ENCODE data around the gene MAJIN. TPM values are rescaled to one million over a fixed set of nuclear protein-coding genes. Genes with fewer than 3 reads are reported as not detected.

MAJIN gene
- total RNA-seq, 1 donor from 2014 or later = not detected

- H3K4me1 Mint-ChIP-seq (ENCODE audit: low read depth) = peaks cover 20% of the 10 kb centered on the region
- peaks cover 18% of the 10 kb centered on the region for H3K36me3 Mint-ChIP-seq (ENCODE audit: low read depth)
- H3K27me3 Mint-ChIP-seq (ENCODE audit: insufficient read depth) = no peaks in the 10 kb centered on the region
- no peaks in the 10 kb centered on the region for H3K9me3 Mint-ChIP-seq
- H3K4me3 Mint-ChIP-seq = no peak overlapping the region
- DNase-seq (ENCODE audit: low spot score) = no peak
- intact Hi-C loops (cut with micrococcal nuclease) = no loop called here
- no peak overlapping the region for H3K27ac Mint-ChIP-seq
These were observed 58.7 kb downstream of the MAJIN start for GRCh38 chr11:64913171-64913727.

GRCh38 chr11:64911689-64912088 is 60.2 kb downstream of the MAJIN start:
- Mint-ChIP-seq H3K9me3 (no peaks in the 10 kb centered on the region), H3K4me1 (ENCODE audit: low read depth) (peaks cover 12% of the 10 kb centered on the region), H3K27me3 (ENCODE audit: insufficient read depth) (no peaks in the 10 kb centered on the region), H3K4me3 (no peak overlapping the region), H3K27ac (no peak overlapping the region), H3K36me3 (ENCODE audit: low read depth) (peaks cover 26% of the 10 kb centered on the region)
- DNase-seq (ENCODE audit: low spot score) = no peak
- intact Hi-C loops (cut with micrococcal nuclease) = no loop called here

GRCh38 chr11:64911142-64911541 is 60.8 kb downstream of the MAJIN start:
- Mint-ChIP-seq H3K27me3 (ENCODE audit: insufficient read depth) (no peaks in the 10 kb centered on the region), H3K4me1 (ENCODE audit: low read depth) (peaks cover 6% of the 10 kb centered on the region), H3K9me3 (no peaks in the 10 kb centered on the region), H3K36me3 (ENCODE audit: low read depth) (peaks cover 26% of the 10 kb centered on the region), H3K4me3 (no peak overlapping the region), H3K27ac (no peak overlapping the region)
- intact Hi-C loops (cut with micrococcal nuclease) = no loop called here
- no peak for DNase-seq (ENCODE audit: low spot score)

GRCh38 chr11:64910451-64911093 is 61.3 kb downstream of the MAJIN start:
- H3K36me3 Mint-ChIP-seq (ENCODE audit: low read depth) = peaks cover 26% of the 10 kb centered on the region
- no peak overlapping the region for H3K27ac Mint-ChIP-seq
- H3K27me3 Mint-ChIP-seq (ENCODE audit: insufficient read depth) = no peaks in the 10 kb centered on the region
- no peak overlapping the region for H3K4me3 Mint-ChIP-seq
- H3K4me1 Mint-ChIP-seq (ENCODE audit: low read depth) = peaks cover under 1% of the 10 kb centered on the region
- intact Hi-C loops (cut with micrococcal nuclease) = no loop called here
- no peaks in the 10 kb centered on the region for H3K9me3 Mint-ChIP-seq
- no peak for DNase-seq (ENCODE audit: low spot score)

- DNase-seq (ENCODE audit: low spot score) = no peak
- intact Hi-C loops (cut with micrococcal nuclease) = no loop called here
- no peaks in the 10 kb centered on the region for H3K27me3 Mint-ChIP-seq (ENCODE audit: insufficient read depth)
- H3K9me3 Mint-ChIP-seq = no peaks in the 10 kb centered on the region
- no peak overlapping the region for H3K27ac Mint-ChIP-seq
- H3K36me3 Mint-ChIP-seq (ENCODE audit: low read depth) = peaks cover 26% of the 10 kb centered on the region
- no peak overlapping the region for H3K4me3 Mint-ChIP-seq
- H3K4me1 Mint-ChIP-seq (ENCODE audit: low read depth) = no peaks in the 10 kb centered on the region
These were observed 62.1 kb downstream of the MAJIN start for GRCh38 chr11:64909653-64910343.

DNA sequence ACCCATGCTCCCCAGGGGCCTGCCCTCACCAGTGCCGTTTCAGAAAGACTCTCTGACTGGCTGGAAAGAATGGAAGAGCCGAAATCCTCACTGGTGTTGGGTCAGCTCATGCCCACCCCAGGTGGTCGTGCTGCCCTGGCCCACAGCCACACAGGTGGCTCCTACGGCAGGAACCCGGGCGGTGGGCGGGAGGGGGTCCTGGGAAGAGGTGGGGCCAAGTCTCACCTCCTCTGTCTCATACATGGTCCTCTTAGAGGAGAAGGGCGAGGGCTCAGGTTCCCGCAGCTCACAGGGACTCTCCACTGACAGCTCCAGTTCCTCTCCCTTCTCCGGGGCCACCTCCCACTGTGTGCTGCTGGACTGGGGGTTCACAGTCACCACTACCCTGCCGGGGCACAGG is 63.1 kb downstream of the MAJIN start:
- Mint-ChIP-seq H3K9me3 (no peaks in the 10 kb centered on the region), H3K36me3 (ENCODE audit: low read depth) (peaks cover 25% of the 10 kb centered on the region), H3K4me3 (no peak overlapping the region), H3K27me3 (ENCODE audit: insufficient read depth) (no peaks in the 10 kb centered on the region), H3K4me1 (ENCODE audit: low read depth) (no peaks in the 10 kb centered on the region), H3K27ac (no peak overlapping the region)
- DNase-seq (ENCODE audit: low spot score) = no peak
- intact Hi-C loops (cut with micrococcal nuclease) = no loop called here

DNA sequence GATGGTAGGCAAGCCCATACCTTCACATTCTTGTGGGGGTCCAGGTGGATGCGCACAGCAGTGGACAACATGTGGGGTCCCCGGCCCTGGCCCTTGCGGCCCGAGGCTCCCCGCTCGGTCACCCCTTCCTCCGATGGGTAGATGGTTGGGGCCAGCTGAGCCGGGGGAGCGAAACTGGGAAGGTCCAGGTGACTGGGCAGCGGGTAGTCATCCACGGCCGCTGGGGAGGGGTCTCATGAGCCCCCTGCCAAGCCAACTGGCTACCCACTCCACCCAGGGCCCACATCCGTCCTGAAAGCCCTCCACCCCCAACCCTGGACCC is 65.6 kb downstream of the MAJIN start:
- no peak overlapping the region for H3K27ac Mint-ChIP-seq
- peaks cover 6% of the 10 kb centered on the region for H3K4me1 Mint-ChIP-seq (ENCODE audit: low read depth)
- no peak for DNase-seq (ENCODE audit: low spot score)
- no peaks in the 10 kb centered on the region for H3K9me3 Mint-ChIP-seq
- H3K36me3 Mint-ChIP-seq (ENCODE audit: low read depth) = peaks cover 21% of the 10 kb centered on the region
- H3K4me3 Mint-ChIP-seq = no peak overlapping the region
- intact Hi-C loops (cut with micrococcal nuclease) = no loop called here
- H3K27me3 Mint-ChIP-seq (ENCODE audit: insufficient read depth) = no peaks in the 10 kb centered on the region

GRCh38 chr11:64905516-64906313 is 66.2 kb downstream of the MAJIN start:
- H3K4me1 Mint-ChIP-seq (ENCODE audit: low read depth) = peaks cover 6% of the 10 kb centered on the region
- no peak overlapping the region for H3K4me3 Mint-ChIP-seq
- H3K27me3 Mint-ChIP-seq (ENCODE audit: insufficient read depth) = no peaks in the 10 kb centered on the region
- no peak for DNase-seq (ENCODE audit: low spot score)
- H3K27ac Mint-ChIP-seq = no peak overlapping the region
- intact Hi-C loops (cut with micrococcal nuclease) = no loop called here
- H3K9me3 Mint-ChIP-seq = no peaks in the 10 kb centered on the region
- peaks cover 20% of the 10 kb centered on the region for H3K36me3 Mint-ChIP-seq (ENCODE audit: low read depth)

DNA sequence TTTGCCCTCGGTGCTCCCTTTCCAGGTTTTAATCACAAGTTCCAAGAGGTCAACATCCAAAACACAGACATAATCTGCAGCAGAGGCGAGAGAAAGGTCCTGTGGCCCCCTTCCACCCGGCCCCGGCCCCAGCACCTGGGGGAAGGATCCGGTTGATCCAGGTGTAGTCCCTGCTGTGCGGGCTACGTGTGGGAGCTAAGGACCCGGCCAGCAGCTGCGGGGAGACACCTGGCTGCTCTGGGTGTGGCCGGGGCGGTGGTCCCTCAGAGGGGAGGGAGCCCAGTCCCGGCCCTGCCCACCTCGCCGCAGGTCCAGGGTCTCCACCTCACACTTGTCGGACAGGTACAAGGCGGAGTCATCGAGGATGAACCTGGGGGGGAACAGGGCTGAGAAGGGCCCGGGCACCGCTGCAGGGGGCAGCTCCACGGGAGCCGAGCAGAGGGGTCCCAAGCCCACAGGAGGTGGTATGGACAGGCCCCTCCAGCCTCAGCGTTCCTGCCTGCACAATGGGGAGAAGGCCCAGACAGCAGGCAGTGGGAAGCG is 68.5 kb downstream of the MAJIN start:
- Mint-ChIP-seq H3K4me1 (ENCODE audit: low read depth) (peaks cover 12% of the 10 kb centered on the region), H3K27ac (no peak overlapping the region), H3K27me3 (ENCODE audit: insufficient read depth) (no peaks in the 10 kb centered on the region), H3K4me3 (no peak overlapping the region), H3K36me3 (ENCODE audit: low read depth) (peaks cover 26% of the 10 kb centered on the region), H3K9me3 (no peaks in the 10 kb centered on the region)
- DNase-seq (ENCODE audit: low spot score) = no peak
- intact Hi-C loops (cut with micrococcal nuclease) = no loop called here

DNA sequence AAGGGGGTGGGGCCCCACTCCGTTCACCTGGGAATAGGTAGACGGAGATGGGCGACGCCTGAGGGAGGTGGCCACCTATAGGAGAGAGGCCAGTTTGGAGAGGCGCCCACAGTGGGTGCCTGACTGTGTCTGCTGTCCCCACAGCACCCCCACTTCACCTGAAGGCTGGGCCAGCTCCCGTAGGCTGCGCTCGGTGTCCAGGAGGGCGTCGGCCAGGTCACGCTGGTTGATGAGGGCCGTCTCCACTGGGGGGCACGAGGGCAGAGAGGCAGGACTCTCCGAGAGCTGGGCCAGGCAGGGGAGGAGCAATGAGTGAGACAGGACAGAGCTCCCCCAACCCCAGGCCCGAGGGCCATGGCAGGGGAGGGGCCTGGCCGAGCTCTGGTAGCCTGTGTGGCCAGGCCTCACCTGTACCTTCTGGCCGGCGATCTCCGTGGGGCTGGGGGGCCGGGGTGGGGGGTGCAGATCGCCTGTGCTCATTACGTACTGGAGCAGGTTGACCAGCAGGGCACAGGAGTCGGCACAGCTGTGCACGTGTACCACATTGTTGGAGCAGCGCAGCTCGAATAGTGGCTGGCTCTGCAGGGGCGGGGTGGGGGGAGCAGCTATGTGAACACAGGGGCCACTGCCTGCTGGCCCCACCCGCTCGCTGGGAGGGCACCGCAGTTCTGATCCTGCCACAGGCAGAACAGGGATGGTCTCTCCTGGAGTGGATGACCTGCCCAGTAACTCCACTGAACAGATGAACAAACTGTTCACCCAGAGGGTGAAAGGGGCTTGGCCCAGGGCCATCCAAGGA is 69.6 kb downstream of the MAJIN start:
- Mint-ChIP-seq H3K27me3 (ENCODE audit: insufficient read depth) (no peaks in the 10 kb centered on the region), H3K27ac (no peak overlapping the region), H3K36me3 (ENCODE audit: low read depth) (peaks cover 23% of the 10 kb centered on the region), H3K4me1 (ENCODE audit: low read depth) (peaks cover 12% of the 10 kb centered on the region), H3K9me3 (no peaks in the 10 kb centered on the region), H3K4me3 (no peak overlapping the region)
- intact Hi-C loops (cut with micrococcal nuclease) = no loop called here
- DNase-seq (ENCODE audit: low spot score) = no peak

DNA sequence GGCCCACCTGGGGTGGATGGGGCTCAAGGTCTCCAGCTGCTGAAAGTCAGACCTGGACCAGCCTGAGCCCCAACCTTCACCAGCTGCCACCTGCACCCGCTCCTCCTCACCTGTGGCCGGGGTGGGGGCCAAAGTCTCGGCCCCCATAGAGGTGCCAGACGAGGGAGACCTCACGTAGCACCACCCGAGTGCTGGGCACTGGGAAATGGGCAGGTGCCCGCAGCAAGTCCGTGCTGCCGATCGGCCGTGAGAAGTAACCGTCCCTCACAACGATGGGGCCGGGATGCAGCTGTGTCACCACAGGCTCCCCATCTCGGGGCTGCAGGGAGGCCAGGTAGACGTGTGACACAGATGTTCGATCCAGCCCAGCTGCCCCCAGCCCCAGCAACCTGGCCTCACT is 71.1 kb downstream of the MAJIN start:
- no peak overlapping the region for H3K4me3 Mint-ChIP-seq
- DNase-seq (ENCODE audit: low spot score) = no peak
- no peaks in the 10 kb centered on the region for H3K9me3 Mint-ChIP-seq
- no peaks in the 10 kb centered on the region for H3K27me3 Mint-ChIP-seq (ENCODE audit: insufficient read depth)
- no peak overlapping the region for H3K27ac Mint-ChIP-seq
- intact Hi-C loops (cut with micrococcal nuclease) = loop anchor here (1.0 kb wide), 2 partner anchors 15 to 17 kb away; partner anchors contain the start of gene ATG2A
- H3K36me3 Mint-ChIP-seq (ENCODE audit: low read depth) = peaks cover 29% of the 10 kb centered on the region
- H3K4me1 Mint-ChIP-seq (ENCODE audit: low read depth) = peaks cover 12% of the 10 kb centered on the region

GRCh38 chr11:64900263-64900678 is 71.6 kb downstream of the MAJIN start:
- H3K4me3 Mint-ChIP-seq = peak overlapping the region; percentile 66
- intact Hi-C loops (cut with micrococcal nuclease) = loop anchor here (1.0 kb wide), 2 partner anchors 15 to 17 kb away; partner anchors contain the start of gene ATG2A
- no peaks in the 10 kb centered on the region for H3K27me3 Mint-ChIP-seq (ENCODE audit: insufficient read depth)

More at GRCh38 chr11:64900263-64900678, 71.6 kb downstream of the MAJIN start:
- Mint-ChIP-seq H3K4me1 (ENCODE audit: low read depth) (peaks cover 12% of the 10 kb centered on the region), H3K9me3 (no peaks in the 10 kb centered on the region), H3K36me3 (ENCODE audit: low read depth) (peaks cover 32% of the 10 kb centered on the region), H3K27ac (peak overlapping the region; percentile 86)
- peak; percentile 69 for DNase-seq (ENCODE audit: low spot score)

Data from activated T-helper 1 cell treated with anti-CD3 and anti-CD28 coated beads, Interleukin-12 subunit alpha, Interleukin-12 subunit beta, Interleukin-2, Interleukin-4 antibody, amounts not matched to agents 30 ng/mL and 10 ng/mL and 1 ng/mL, durations not matched to agents 14 hours and 24 hours and 36 hours (primary cell).